Activated effector memory CD4-positive, alpha-beta T cell treated with anti-CD3 and anti-CD28 coated beads, Interleukin-2, amount 50 U/mL, for 16 hours (primary cell): Measurements from ENCODE around the gene CCNK.

ENCODE experiments used
- DNase-seq: peaks from one replicate; pipeline ENCODE4 v3.0.0-alpha.2; 2020

Gene CCNK

DNA sequence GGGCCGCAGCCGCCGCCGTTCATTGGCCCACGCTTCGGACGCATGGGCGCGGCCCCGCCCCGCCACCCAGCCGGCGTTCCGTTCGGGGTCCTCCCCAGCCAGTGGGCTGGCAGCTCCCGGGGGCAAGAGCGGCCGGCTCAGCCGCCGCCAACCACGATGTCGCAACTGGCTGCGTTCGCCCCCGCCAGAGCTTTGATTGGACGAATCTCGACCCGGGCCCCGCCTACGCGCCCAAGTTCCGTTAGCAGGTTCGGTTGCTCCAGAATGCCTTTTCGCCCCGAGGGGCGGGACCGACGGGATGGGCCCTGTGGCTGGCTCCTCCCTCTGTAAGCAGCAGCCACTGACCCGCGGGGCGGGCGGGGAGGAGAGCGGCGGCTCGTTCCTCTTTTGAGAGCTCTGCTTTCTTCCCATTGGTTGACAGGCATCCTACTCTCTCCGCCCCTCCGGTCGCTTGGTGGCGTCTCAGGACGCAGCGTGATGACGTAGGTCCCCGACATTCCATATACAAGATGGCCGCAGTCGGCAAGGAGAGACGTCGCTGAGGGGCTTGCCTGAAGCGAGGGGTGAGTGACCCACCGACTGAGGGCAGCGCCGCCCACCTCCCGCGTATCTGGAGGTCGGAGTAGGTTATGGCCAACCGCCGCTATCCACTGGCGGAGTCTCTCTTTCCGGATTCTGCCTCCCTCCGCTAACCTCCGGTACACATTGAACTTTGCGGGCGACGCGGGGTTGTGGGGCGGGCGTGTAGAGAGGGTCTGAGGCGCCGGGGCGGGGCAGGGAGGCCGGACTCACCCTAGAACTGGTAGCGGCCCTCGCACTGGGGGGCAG is at the start of gene CCNK:
TSS of gene CCNK (plus strand) at position 493 of the 828 bp plus-strand sequence. CDS start 11,269 bp downstream, outside the sequence.
- peak; percentile 100 for DNase-seq

DNA sequence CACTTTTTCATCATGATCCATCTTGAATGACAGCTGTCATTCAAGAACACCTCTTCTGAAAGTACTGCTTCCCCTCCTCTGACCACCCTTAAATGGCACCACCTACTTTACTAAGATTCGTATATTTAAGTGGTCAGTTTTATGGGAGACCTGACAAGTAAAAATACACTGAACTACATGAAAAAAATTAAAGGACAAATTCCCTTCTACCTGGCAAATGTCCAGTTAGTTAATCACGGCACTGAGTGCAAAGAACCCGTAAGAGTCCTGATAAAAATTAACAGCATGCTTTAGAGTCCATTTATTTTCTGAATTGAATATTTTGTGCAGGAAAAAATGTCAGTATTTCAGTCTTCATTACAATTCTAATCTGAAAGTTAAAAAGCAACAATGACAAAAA is 49.2 kb upstream of the CCNK start:
- no peak for DNase-seq

DNA sequence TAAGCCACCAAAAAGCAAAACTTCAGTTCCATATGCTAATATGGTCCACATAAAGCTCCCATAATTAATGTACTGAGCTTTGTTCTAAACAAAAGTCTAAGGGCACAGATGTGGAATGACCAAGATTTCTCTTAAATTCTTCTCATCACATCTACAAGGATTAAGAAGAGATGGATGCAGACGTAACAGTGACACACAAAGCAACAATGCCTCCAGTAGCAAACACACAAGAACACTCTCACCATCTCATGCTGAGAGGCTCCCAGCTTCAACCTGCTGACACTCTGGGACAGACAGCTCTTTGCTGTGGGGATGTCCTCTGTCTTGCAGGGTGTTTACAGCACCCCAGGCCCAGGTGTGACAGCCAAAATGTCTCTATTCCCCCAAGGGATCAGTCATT is 48.7 kb upstream of the CCNK start:
- no peak for DNase-seq

DNA sequence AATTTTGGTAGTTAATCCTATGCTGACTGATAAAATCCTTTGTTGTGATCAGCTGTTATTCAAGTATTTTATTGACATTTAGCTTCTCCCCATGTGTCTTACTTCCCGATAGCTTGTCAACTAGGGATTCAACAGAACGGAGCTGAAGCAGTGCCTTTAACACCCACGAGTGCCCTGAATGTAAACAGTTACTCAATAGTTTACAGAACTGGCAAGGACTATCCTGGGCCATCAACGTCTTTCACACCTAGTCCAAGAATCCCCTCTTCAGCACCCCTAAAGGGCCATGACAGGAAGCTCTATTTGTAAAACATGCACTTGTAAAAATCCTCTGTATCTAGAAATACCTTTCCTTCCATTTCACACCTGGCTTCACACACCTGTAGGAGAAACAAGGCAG is 45.9 kb upstream of the CCNK start:
- DNase-seq: no peak

DNA sequence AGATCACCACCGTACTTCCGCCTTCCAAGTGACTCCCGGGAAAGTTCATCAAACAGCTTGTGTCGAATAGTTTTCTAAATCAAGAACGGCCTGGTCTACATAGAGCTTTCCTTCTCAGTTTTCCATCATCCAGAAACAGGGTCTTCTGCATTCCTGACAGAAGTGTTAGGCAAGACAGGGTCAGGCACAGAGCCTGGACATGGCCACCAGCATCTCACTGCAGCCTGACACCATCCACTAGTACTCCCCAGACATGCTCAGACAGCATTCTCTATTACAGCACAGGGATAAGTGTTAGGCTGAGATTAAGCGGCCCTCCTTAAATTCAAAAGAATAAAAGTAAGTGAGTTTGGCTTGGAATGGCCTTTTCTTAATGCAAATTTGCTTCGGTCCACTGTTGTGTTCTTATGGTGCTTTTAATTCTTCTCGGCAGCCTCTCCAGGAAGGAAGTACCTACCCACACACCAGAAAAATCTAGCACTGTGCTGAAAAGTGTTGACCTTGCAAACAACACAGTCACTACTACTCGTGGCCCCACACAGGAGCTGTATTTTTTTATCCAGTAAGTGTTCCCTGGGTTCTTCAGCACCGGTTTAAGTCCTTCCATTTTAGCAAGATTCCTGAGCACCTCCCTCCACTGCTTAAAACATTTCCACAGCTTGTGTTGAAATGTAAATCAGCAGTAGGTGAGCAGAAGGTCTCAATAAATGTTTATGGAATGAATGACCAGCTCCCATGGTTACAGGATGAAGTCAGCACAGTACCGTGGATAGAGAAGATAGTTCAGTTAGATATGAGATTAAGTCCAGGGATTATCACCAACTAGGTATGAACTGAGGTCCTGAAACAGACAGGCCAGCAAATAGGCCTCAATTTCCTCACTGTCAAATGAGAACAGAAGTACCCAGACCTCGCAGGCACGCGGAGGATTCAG is 44.7 kb upstream of the CCNK start:
- no peak for DNase-seq

DNA sequence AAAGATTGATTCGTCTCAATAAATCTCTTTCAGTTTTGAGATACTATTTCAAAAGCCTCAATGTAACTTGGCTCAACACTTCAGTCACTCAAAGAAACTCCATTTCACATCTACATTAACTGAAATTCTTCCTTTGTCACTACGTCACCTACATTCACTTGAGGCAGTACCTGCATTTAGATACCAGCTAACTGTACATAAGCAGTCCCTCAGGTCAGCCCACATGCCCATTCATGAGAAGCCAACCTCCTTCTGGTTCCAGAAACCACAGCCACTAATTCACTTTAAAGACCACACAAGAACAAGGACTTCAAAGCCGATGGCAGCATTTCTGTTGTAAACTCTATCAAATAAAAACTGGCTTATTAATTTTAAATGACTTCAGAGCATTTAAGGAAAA is 43.5 kb upstream of the CCNK start:
- DNase-seq: no peak

DNA sequence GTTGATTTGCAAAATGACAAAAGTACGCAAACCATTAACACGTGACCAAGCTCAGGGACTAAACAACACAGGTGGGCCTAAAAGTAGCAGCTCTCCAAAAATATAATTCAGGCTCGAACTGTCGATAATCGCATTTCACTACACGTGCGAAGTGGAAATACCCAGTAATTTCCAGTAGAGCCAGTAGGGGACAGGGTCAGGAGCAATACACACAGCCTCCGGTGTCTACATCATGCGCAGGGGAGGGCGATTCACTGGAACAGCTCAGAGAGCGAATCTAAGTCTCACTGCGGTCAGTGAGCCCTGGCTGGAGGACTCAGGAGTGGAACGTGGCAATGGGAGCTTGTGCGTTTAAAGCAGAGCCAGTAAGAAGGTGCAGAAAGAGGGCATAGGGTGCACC is 40.9 kb upstream of the CCNK start:
- DNase-seq: no peak

DNA sequence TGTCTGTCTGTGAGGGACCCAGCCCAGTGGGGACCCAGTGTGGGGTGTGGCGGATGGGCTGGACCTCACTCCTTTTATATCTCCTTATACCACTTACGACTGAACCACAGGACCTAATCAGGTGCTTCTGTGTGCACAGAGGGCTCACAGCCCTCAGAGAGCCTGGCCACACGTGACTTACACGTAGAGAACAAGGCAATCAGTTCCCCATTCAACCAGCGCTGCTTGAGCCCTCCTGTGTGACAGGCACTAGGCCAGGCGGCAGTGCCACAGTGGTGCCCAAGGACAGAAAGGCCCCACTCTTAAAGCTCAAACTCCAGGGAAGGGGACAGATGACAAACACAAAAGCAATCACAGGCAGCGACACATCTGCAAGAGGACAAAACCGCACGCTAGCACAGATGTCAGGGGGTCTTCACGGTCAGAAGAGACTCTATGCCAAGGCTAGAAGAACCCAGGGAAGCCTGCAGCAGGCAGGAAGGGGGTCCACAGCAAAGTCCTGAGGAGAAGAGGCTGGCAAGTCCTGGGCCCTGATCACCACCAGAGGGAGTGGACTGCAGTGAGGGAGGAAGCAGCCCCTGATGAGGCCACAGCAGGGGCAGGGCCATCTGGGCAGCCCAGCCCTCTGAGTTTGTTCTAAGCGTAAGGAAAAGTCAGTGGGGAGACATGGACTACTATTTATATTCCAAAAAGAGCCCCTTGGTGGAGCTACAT is 39.9 kb upstream of the CCNK start:
- DNase-seq: no peak

DNA sequence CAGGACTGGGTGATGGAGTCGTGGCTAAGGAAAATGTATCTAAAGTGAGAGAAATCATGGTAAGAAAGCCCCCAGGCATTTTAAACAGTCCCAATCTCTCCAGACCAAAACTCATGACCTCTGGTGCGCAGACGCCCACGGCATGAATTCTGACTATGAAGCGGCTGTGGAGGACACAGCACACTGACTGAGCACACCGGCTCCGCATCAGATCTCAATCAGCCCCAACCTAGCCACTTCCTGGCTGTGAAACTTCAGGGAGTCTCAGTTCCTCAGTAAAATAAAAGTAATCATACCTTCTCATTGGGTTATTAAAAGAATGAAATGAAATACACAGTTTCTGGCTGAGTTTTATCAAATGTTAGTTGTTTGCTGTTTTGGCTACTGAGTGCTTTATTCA is 39.3 kb upstream of the CCNK start:
- DNase-seq: no peak

DNA sequence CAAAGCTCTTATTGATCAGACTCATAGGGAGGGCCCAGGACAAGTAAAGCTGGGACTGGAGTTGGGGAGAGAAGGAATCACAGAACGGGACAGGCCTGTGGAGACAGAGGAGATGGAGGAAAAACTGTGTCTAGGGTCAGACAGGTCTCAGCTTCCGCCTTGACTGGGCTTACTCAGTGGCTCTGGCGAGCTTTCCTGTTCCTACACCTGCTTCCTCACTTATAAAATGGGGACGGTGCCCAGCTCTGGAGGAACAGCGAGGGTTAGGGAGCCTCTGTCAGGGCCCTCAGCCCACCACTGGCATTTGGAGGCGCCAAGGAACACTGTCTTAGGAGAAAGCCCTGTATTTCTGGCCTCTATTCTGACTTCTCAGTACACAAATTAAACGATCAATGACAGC is 35.3 kb upstream of the CCNK start:
- no peak for DNase-seq

DNA sequence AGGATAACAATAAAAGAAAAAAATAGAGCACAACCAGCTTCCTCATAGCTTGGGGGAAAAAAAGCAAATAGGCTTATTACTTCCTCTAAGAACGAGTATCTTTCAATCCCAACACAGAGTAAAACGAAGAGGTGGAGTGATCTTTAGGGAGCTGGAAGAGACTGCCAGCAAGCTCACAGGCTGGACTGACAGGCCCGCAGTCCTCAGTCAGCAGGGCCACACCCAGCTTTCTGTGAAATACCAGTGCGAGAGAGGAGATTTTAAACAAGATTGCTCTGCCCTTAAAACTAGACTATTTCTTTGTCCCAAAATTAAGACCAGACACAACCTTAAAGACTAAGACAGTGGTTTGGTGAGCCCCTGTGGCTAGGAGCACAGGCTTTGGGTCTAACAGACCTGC is 33.5 kb upstream of the CCNK start:
- DNase-seq: no peak

DNA sequence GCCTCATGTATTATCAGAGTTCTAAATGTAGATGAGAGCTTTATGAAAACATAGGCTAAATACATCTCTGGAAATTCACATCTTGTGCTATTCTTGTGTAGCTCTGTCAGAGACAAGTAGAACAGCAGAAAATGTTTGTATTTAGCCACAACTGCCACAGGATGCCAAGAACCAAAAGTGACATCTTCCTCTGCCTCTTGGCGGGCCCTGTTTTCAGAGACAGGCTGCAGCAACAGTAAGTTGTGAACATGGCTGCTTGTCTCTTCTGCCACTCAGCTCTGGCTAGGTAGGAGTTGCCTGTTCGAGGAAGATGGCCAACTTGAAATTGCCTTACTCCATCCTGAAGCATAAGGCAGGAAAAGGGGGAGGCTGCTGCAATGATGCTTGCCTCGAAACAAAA is 30.9 kb upstream of the CCNK start:
- no peak for DNase-seq

DNA sequence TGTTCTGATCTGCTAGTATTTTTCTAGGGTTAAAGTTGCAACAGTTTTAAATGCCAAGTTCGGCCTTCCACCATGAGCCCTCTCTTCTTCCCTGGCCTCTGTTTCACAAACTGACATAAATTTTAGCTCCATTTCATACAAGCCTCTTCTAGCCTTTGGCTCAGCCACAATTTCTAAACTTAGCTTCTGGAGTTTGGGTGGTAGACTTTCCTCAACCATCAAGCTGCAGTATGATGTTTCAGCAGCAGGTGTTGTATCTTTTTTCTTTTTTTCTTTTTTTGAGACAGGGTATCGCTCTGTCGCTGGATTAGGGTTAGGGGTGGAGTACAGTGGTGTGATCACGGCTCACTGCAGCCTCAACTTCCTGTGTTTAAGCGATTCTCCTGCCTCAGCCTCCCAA is 30.0 kb upstream of the CCNK start:
- no peak for DNase-seq

DNA sequence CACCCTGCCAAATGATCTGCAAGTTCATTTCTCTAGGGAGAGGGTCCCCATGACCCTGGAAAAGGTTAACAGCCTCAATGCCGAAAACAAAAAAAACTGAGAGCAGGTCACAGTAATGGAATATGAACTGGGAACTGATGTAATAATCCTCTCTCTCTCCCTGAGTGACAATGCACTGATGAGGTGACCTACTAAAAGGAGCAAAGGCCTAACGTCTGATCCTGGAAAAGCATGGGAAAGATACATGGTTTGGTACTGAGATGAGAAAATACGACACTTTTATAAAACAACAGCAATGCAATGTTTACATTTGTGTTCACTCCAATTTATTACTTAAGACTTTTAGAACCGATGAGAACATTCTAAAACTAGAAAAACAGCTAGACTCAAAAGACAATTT is 28.2 kb upstream of the CCNK start:
- DNase-seq: no peak

DNA sequence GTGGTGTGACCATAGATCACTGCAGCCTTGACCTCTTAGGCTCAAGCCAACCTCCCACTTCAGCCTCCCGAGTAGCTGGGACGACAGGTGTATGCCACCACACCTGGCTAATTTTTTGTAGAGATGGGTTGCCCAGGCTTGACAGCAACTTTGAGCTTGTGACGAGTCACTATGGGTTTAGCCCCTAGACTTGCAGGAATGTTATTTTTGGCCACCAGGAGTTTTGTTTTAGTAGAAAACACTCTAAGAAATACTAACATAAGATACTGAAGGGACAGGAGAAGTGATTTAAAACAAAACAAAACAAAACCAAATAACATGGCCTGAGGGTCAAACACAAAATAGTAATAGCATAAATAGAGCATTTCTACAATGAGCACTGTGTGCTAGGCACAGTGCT is 27.0 kb upstream of the CCNK start:
- DNase-seq: no peak

DNA sequence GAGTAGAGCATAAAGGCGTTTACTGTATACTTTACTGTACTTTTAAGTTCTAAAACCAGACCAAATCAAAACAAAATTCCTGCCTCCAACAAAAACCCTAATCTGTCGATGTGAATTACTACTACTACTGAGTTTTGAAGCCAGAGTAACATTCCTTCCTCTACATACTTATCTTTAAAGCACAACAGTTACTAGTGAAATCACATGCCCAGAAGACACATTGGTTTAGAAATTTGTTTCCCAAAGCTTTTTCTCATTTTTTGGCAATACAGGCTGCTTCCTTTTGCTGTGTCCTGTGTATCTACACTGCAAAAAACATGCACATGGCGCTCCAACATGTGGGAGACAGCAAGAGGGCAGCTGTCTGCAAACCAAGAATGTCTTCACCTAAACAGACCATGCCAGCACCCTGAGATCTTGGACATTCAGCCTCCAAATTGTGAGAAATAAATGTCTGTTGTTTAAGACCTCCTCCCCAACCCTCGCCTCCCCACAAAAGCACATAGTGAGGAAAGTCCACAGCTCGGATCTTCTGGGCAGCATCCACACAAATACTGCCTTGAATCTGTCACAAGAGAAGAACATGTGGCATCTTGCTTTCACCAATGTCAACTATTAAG is 21.6 kb upstream of the CCNK start:
- no peak for DNase-seq

DNA sequence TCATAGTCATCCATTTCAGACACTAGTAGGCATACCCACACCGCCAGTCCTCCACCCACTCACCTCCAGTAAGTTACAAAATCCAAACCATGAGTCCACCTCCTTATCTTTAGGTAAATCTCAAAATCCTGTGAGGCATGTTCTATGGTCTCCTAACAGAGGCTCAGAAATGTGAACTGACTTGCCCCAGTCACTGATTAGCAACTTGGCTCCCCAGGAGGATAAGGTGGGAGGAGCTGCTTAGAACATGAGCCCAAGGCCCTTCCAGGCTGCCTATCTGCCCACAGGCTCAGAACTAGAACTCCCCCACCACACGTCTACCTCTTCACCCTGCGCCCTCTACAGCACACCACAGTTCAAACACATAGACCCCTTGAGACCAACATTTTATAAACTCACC is 20.4 kb upstream of the CCNK start:
- DNase-seq: no peak

DNA sequence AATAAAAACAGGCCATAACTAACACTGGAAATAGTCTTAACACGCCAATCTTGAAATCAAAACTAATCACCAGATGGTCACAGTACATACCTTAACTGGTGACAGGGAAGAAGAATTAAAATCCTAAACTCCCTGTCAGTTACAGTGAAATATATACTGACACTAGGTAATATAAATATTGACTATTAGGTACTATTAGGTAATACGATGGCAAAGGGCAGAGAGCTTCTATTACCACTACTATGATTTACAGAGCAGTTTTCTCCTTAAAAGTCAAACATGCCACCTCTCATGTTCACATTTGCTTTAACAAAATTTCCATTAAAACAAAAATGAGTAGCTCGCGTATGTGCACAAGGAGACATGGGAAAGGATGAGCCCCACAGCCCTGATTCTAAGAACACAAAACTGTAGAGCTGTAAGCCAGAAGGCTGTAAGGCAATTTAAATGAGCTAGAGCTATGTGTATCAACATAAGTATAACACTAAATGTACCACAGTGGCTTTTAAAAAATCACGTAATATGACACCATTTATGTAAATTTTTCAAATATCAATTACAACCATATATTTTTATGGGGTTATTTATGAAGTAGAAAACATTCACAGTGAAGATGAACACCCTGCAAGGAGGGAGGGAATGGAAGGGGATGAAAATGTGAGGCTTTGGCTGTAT is 19.7 kb upstream of the CCNK start:
- DNase-seq: no peak

DNA sequence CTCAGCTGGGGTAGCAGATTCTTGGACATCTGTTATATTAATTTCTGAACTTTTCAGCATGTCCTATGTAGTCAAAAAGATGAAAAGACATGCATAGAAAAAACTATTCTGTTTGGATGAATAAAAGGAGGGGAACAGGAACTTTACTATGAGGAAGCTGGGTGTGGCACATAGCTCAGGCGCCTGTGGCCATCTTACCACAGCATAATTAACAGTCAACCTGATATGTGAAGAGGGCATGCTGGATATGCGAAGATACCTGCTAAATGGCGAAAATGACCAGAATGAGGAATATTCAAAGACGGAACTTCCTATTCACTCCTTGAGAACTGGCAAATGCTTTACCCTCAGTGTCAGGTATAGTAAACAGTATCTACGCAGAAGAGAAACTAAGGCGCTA is 19.0 kb upstream of the CCNK start:
- DNase-seq: no peak

DNA sequence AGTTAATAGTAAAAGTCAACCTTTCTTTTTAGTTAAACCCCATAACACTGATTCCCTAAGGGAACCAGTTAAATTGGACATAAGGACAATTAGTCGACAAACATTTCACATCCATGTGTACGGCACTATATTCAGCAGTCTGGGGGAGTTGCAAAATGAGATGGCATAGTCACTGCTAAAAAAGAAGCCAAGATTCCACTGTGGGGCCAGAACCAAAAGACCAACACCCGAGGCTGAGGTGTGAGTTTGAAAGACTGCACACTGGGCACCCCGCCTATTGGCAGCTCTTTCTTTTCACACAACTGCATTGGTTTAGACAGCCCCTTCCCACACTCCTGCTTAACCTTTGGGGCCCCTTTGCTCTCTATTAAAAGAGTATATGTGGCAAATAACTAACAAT is 17.2 kb upstream of the CCNK start:
- DNase-seq: no peak

DNA sequence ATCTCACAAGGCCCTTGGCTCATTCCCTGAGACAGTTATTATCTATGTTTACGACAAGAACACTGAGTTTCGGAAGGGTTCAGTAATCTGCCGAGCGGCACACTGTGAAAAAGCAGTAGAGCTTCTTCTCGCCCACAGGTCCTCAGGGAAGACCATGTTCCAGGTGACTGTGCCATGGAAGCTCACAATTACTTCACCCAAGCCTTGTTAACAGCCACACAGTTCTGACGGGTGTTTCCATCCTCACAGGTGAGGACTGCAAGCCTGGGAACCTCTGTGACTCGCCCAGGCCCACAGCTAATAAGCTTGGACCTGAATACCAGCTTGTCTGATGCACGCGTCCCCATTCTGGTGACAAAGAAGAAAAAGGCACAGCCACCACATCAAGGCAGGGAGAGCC is 15.9 kb upstream of the CCNK start:
- no peak for DNase-seq

DNA sequence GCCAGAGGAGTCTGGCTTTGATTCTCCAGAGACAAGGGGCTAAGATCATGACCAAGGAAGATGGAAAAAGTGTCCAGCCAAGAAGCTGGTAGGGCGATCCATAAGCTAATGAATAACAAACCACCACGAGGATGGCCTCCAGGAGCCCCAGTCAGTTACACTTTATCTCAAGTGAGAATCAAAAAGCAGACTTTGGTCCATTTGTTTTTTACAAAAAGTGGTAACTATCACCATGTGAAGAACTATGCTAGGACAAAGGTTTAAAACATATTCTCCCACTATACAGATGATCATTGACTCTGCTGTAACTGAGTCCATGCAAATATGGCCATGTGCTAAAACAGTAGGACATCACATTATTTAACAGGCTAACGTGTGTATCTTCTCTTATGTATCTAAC is 14.5 kb upstream of the CCNK start:
- no peak for DNase-seq
